NCI-H146 treated with DMSO at 0.1 percent for 48 hours (cell line): ENCODE results near the gene SAT1.
"Not testable (repeated sequence)": the region's sequence is repeated elsewhere in the genome, so short reads cannot be mapped to it uniquely, and the experiment has no call there.

Experiments used
- DNase-seq: peaks from one replicate; lab custom pipeline; 2025; ENCODE audit not compliant: unreplicated experiment; lab: John Stamatoyannopoulos, UW

Gene SAT1

DNA sequence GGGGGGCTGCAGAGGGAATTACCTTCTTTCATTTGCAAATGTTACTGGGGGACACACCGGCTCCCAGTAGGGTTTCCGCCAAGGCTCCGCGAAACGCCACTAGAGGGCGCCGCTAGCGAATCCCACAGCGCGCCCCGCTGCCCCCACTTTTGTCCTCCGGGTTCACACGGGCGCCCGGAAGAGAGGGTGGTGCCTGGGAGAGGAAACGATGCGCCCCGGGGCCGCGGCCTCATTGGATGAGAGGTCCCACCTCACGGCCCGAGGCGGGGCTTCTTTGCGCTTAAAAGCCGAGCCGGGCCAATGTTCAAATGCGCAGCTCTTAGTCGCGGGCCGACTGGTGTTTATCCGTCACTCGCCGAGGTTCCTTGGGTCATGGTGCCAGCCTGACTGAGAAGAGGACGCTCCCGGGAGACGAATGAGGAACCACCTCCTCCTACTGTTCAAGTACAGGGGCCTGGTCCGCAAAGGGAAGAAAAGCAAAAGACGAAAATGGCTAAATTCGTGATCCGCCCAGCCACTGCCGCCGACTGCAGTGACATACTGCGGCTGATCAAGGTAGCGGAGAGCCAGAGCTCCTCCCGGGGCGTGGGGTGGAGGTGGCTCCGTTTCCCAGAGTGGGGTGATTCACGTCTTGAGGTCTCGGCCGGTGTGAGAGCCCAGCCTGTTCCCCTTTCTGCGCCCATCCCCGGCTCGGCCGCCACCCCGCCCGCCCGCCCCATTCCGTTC is at the start of gene SAT1:
SAT1 (plus strand) TSS at position 311 of the 726 bp plus-strand sequence; CDS start at position 490, 179 bp downstream.
- DNase-seq = peak; percentile 79

DNA sequence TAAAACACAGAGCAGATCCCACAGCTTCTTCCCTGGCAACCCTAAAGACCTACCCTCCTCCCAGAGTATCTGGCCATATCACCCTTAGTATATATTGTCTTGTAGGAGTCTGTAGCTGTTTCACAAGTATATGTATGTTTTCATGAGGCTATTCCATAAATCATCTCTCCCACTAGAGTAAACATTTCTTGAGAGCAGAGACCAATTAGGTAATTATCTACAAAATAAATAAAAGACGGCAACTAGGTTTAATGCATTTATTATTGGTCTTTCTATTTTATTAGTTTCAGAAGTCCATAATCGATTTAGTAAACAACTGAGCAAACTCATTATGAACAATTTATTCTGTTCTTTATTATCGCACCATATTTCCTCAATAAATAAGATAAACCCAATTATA is 46.9 kb upstream of the SAT1 start:
- peak; percentile 48 for DNase-seq

DNA sequence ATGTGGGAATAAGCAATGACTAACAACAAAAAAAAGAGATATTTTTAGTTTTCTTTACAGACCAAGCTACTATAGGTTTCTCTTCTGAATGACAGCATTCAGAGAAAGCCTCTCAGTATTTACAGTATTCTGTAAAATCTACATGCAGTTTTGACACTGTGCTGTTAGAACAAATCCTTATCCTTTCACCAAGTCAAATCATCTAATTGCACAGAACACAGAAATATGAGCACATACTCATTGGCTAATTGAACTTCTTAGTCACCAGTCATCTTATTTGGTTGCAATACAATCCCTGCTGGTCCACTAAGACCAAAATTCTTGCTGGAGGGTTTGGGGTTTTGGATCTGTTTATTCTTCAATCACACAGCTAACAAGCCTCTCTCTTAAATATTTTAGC is 45.6 kb upstream of the SAT1 start:
- DNase-seq = no peak

DNA sequence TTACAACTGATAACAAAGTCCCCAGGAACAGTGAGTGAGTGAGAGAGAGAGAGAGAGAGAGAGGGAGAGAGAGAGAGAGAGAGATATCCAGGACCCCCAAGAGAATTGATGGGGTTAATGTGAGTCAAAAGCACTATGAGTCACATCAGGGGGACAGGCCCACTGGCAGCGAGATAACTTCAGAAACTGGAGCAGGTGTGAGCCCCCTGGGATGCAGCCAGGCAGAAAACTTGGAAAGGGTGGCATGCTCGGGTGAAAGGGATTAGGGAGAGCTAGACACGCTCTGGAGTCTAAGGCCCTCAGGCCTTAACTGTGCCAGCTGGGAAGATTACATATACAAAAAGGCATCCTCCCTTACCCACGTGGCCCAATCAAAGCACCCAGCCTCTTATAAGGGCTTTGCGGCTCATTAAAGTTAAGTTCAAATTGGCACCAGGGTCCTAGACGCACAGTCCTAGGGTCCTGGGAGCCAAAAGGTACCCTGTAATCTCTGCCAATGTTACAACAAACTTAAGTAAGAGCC is 40.7 kb upstream of the SAT1 start:
- DNase-seq = no peak

DNA sequence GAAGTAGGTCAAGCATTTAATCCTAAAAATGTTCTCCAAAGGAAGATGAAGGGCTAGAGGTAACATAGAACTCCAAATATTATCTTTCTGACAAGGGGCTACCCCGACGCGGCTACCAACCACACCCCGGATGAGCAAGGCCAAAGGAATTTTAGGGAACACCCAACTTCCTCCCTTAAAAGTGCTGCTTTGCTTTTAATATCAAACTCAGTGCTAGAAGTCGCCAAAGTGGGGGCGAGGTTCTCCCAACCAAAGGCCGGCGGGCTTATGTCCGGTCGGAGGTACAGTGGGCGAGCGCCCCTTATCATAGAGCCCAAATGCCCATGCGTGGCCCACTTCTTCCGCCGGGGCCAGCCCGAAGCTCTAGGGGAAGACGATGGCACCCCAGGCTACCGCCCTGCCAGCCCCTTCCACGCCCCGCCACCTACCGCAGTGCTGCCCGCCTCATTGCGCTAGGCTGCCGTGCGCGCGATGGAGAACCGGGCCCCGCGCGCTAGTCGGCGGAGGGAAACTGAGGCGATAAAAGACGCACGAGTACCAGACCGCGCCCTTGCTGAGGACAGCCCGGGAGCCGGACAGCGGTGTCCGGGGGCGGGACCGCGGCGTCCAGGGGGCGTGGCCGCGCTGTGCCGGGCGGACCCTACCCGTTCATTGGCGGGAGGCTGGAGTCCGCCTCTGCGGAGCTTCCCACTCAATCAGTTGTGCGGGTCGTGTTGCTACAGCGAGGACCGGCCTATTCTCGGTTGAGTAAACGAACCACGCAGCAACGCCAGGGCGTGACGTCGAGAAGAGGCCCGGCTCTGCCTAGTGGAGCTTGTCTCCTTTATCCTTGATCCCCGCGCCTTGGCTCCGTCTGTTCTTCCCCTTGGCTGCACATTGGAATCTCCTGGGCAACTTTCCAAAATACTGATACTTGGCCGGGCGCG is 40.0 kb upstream of the SAT1 start, which contains the start of gene ACOT9:
ACOT9 (minus strand) TSS at position 580 of the 926 bp plus-strand sequence; CDS start at position 448, 132 bp downstream.
- DNase-seq = peak; percentile 17

DNA sequence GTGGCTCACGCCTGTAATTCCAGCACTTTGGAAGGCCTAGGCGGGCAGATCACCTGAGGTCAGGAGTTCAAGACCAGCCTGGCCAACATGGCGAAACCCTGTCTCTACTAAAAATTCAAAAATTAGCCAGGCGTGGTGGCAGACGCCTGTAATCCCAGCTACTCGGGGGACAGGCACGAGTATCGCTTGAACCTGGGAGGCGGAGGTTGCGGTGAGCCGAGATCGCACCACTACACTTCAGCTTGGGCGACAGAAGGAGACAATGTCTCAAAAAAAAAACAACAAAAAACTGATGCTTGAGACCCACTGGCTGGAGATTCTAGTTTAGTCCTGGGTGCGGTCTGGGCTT is 39.4 kb upstream of the SAT1 start:
- not testable (repeated sequence) for DNase-seq

DNA sequence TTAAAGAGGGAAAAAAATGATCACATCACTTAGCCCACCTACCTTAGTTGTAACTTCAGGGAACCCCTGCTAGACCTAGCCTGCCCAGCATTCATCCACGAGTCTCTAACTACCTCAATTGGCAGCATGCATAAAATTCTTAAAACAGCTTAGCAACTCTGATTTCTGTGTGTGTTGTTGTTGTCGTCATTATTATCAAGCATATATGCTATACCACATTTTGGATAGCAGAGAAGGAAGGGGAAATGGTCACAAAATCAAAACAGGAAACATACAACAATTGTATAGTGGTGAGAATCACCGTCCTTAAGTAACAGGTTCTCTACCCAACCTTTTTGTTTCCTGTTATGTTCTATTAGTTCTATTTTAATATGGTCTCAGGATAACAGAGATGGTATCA is 37.2 kb upstream of the SAT1 start:
- DNase-seq = no peak

DNA sequence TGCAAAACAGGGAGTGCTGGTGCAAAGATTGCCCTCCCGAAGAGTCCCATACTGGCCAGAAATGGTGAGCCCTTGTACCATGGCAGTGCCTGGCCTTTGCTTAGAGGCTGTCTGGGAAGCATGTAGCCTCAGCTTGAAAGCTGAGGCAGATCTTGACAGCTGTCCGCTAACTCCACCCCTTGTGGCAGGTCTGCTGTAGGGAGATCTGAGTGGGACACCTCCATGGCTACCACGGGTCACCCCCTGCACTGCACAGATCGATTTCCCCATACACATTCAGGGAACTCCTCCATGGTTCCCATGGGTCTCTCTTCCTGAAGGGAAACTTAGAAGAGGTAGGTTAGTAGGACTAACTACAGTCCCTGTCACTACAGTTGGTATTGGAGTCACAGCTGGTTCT is 33.8 kb upstream of the SAT1 start:
- DNase-seq = no peak

DNA sequence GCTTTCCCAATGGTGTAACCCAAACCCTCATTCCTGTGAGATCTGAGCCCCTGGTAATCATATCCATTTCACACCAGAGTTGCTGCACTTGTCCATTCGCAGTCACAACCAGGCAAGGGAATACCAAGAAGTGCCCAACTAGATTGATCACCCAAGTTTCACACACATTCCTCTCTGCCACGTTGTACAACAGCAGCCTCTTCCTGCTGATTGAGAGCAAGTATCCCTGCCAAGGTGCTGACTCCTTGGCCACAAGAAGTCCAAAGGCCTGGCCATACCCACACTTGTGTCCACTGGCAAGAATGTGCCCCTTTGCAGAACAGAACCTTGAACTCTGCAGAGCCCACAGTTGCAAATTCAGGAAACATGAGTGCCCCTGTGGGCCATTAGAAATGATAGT is 33.4 kb upstream of the SAT1 start:
- no peak for DNase-seq

DNA sequence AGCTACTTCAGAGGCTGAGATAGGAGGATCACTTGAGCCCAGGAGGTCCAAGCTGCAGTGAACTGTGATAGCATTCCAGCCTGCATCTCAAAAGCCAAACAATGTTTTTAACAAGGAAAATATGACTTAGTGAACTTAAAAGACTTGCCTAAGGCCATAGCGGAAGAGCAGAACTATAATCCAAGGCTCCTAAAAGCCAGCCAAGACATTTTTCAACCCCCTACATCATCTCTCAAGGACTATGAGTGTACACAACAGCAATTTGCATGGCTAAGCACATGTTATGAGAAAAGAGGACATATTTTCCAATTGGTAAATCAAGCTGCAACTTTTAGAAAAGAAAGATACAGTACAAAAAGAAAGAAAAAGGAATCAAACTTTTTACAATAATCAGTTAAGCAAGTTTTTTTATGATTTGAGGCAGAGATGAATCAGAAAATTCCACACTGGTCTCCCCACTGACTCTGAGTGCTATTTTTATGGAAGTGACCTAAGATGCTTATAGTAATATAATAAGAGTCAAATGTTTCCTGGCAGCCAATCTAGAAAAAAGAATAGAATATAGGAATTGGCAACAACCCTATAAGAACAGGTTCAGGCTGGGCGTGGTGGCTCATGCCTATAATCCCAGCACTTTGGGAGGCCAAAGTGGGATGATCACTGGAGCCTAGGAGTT is 30.1 kb upstream of the SAT1 start:
- no peak for DNase-seq

DNA sequence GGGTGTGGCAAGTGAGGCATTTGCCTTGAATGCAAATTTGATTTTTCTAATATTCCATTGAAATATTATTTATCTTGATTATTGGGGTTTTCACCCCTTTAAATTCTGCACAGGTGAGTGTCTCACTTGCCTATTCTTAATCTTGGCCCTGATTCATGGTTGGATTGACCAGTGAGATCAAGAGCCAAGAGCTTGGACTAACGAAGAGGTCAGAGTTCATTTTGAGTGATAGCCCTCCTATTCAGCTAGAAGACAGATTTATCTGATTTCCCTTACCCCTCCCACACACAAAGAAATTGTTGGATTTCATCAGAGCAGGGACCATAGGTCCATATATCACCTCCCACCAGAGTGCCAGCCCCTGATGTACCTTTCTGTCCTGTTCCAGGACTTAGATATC is 28.3 kb upstream of the SAT1 start:
- DNase-seq = no peak

DNA sequence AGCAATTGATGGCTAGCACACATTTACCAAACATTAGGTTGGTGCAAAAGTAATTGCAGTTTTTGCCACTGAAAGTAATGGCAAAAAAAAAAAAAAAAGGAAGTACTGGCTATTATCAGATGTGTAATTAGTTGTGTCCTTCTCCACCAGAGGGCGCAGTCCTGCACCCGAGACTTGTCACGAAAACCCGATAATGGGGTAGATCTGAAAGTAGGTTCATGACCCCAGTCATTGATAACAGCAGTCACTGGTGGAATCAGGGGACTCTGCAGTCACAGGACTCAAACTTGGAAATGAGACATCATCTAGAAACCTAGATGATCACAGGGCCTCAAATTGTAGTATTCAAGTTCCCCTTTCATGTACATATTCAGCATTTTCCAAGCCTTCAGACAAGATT is 26.8 kb upstream of the SAT1 start:
- DNase-seq = no peak

DNA sequence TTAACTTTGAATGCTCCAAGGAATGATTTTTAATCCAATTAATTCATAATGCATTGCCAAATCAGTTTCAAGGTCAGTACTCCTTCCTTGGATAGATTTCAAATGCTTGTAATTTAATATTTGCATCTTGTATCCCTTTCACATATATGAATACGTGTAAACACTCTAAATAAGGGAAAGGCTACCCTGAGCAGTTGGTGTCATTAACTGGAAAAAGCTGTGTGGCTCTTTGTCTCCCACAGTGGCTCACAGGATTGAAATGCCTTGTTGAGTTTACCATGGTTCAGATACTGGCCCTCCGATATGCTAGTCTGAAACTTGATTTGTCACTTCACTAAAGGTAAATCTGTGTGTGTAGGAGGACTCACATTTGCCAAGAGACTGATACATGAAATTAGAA is 23.2 kb upstream of the SAT1 start:
- DNase-seq = no peak

DNA sequence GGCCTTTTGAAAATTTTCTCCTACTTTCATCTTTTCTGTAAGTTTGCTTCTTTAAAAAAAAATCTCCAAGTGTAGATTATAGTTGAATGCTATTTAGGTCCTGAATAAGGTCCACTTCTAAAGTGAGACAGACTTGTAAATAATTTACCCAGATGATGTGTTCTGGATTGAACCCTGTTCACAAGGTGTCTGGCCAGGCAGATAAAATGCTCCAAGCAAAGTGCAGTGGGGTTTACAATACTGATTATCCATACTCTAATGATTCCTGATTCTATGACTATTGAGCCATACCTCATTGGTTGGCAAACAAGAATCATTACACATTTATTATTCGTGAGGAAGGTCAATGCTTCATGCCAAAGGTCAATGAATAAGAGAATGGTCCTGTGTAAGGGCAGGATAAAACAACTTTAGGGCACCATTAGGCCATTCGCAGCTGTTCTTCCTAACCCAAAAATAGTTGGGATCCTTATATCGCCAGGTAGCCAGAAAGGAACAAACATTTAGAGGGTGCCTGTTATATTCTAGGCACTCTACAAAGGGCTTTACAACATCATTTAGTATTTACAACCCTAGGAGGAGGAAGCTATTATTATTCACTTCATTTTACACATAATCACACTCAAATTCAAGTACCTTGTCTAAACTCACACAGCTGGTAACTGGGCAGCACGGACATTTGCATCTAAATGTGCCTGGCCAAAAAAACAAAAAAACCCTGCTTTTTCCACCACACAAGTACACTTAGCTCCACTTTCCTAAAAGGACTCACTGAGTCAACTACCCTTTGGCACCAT is 18.6 kb upstream of the SAT1 start:
- DNase-seq = no peak

DNA sequence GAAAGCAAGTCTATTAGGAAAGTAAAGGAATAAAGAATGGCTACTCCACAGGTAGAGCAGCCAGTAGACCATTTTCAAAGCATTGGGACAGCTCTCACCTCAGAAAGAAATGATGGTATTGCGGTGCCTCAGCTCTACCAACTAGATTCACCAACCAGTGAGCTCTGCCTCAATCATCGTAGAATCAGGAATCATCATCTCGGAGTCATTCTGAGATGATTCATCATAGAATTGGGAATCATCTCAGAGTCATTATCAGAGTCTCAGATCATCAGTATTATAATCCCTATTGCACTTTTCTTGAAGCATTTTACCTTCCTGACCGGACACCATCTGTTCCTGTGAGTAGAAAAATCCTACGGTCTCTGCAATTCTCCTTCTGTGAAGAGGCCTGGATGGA is 17.5 kb upstream of the SAT1 start:
- no peak for DNase-seq

DNA sequence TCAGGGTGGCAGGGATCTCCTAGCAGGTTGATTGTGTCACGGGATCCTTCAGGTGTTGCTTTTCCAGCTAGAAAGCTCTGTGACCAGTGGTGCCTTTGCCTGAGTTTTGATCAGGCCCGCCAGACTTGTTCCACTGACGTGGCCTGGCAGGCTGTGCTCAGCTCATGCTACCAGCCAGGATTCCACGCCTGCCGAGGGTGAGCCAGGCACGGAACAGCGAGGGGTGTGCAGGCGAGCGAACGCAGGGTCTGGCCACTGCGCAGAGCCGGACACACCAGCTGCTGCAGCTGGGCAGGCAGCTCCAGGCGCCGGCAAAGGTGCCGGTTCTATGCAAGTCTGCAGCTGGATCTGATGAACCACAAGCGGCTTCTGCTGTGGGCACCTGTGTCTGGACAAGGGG is 17.1 kb upstream of the SAT1 start:
- DNase-seq = no peak

DNA sequence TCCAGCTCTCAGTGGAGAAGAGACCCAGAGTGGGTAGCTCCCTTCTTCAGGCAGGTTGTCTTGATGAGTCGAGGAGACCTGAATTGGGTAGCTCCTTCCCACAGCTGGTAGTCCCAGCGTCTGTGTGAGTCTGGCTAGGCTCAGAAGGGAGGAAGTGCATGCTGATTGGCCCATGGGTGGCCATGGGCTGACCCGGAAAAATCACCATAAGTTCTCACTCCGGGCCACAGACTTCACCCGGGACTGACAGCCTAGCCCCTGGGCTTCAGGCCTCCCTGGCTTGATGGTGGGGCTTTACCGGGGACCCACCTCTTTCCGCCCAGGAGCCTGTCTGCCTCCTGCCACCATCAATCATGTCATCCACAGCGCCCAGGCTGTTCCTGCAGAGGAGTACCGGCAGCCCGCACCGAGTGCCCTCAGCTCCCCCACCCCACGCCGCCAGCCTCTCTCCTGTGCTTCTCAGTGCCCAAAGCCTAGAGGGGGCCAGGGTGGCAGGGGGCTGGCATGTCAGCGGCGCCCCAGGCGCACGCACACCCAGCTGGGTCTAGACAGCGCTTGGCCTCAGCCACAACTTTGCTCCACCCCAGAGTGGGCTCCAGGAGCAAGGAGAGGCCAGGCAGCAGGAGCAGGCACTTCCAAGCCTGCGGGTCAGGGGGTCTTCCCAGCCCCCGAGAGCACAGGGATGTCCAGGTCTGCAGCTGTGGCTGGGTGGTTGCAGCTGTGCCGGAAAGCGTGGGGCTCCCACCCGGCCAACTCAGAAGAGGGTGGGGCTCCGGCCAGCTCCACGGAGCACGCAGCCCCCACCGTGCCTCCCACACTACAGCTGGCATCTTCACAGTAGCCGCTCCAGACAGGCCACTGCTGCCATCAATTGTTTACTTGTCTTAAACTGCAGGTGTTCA is 16.1 kb upstream of the SAT1 start:
- DNase-seq = no peak

DNA sequence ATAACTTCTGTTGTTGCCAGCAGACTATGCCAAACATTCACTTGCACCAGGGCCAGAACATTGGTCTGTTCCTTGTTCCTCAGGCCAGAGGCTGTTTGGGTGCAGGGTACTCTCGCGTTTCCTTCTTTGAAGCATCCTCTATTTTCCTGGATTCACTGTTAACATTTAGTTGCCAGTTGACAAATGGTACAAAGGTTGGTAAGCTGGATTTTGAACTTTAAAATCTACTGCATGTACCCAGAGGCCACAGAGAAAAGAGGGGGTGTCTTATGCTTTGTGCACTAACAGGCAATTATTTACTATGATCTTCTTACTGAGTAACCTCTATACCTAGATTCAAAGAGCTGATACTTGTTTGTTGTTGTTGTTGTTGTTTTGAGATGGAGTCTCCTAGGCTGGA is 12.8 kb upstream of the SAT1 start:
- no peak for DNase-seq

DNA sequence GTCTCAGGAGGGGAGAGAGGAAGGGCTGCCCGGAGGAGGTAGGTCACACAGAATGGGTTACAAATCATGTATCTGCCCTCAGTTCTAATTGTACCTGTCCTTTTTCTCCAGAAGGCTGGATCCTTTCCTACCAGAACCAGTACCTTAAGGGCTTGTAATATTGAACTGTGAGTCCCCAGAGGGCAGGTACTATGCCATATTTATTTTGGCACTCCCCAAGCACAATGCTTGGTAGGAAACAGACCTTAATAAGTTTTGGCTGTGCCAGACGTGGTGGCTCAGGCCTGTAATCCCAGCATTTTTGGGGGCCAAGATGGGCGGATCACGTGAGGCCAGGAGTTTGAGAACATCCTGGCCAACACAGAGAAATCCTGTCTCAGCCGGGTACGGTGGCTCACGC is 11.9 kb upstream of the SAT1 start:
- not testable (repeated sequence) for DNase-seq
